RPMI7951 (cell line): ENCODE results near the gene PRRC2B. TPM values are rescaled to one million over a fixed set of nuclear protein-coding genes. Genes with fewer than 3 reads are reported as not detected.
"Not testable (repeated sequence)": the region's sequence is repeated elsewhere in the genome, so short reads cannot be mapped to it uniquely, and the experiment has no call there.

Source experiments
- DNase-seq: peaks from one replicate; pipeline ENCODE4 v3.0.0-alpha.2; 2012; ENCODE audit warnings: low read depth
- total RNA-seq: library from RNA; depleted of rRNA; stranded (reverse); fragments of >200 nt; shearing (Covaris generic); gene quantifications from 2 replicates; pipeline ENCODE4 v1.2.3, GENCODE V29; 2014

Gene PRRC2B
- total RNA-seq, 1 experiment from 2014 or later, result 17.4 TPM

DNA sequence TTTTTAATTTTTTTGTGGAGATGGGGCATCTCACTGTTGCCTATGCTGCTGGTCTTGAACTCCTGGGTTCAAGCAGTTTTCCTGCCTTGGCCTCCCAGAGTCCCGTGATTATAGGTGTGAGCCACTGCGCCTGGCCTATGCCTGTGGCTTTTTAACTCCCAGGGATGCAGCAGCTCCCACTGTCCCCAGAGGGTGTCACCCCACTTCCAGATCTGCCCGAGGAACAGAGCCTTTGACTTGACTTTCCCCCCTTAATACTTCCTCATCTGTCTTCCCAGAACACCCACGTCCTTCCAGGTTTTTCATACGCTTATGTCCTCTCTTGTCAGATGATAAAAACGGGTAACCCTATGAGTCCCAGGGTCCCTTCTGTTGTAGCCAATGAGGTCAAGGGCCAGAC, 7.6 kb upstream of the PRRC2B start:
- no peak for DNase-seq

DNA sequence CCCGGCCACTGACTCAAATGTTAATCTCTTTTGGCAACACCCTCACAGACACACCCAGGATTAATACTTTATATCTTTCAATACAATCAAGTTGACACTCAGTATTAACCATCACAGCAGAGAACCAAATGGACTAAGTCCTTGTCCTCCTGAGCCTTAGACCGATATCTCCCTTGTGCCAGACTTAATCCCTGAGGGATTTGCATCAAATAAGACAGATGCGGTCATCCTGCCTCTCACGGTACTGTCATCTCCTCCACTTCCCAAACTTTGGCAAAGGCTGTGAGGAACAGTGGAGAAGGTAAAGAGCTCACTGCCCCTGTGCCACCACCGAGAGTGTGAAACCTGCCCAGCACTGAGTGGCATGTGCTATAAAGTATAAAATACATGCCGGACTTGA, 6.5 kb upstream of the PRRC2B start:
- DNase-seq, result no peak

DNA sequence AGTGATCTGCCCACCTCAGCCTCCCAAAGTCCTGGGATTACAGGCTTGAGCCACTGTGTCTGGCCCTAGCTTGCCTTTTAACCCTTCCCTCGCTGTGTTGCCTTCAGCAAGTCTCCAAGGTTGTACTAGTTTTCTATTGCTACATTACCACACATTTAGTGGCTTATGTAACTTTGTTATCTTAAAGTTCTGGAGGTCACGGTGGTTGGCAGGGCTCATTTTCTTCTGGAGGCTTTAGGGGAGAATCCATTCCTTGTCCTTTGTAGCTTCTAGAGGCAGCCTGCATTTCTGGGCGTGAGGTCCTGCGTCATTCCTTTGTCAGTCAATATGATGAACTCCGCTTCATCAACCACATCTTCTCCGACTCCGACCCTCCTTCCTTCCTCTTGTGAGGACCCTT, 2.9 kb upstream of the PRRC2B start:
- DNase-seq, result no peak

DNA sequence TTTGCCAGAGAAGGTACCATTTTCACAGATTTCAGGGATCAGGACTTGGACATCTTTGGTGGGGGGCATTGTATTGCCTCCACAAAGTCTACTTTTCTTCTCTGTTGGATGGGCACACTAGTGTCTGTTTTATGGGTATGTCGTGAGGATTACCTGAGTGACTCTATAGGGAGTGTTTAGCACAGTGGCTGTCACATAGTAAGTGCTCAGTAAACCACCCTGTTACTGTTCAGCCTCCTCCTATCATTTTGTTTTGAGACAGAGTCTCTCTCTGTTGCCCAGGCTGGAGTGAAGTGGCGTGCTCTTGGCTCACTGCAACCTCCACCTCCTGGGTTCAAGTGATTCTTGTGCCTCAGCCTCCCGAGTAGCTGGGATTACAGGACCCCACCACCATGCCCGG, 2.4 kb upstream of the PRRC2B start:
- no peak for DNase-seq

DNA sequence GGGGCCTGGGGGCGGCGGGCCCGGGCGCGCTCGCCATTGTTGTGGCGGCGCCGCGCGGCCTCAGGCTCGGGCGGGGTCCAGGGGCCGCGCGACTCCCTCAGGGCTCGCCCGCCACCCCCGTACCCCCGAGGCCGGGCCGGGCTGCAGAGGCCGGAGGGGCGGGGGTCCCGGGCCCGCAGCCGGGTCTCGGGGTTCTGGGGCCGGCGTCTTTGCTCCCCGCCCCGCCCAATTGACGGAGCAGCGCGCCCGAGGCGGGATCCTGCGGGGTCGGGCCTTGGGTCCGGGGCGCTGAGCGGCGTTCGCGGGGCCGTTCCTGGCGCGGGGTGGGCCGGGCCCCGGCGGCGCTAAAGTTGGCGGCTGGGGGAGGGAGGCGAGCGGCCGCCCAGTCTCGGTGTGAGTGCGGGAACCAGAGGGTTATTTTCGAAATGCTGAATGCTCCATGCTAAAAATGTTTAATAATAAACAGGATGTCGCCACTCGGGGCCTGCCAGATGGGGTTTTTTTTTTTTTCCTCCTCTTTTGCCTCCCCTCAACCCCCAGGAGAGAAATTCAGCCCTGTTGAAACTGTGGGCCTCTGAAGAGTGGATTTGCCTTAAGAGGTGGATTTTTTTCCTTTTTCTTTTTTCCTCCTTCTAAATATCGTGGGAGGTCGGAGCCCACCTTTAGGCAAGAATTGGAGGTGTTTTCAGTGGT, 724 bp downstream of the PRRC2B start:
- DNase-seq, result peak; percentile 40

DNA sequence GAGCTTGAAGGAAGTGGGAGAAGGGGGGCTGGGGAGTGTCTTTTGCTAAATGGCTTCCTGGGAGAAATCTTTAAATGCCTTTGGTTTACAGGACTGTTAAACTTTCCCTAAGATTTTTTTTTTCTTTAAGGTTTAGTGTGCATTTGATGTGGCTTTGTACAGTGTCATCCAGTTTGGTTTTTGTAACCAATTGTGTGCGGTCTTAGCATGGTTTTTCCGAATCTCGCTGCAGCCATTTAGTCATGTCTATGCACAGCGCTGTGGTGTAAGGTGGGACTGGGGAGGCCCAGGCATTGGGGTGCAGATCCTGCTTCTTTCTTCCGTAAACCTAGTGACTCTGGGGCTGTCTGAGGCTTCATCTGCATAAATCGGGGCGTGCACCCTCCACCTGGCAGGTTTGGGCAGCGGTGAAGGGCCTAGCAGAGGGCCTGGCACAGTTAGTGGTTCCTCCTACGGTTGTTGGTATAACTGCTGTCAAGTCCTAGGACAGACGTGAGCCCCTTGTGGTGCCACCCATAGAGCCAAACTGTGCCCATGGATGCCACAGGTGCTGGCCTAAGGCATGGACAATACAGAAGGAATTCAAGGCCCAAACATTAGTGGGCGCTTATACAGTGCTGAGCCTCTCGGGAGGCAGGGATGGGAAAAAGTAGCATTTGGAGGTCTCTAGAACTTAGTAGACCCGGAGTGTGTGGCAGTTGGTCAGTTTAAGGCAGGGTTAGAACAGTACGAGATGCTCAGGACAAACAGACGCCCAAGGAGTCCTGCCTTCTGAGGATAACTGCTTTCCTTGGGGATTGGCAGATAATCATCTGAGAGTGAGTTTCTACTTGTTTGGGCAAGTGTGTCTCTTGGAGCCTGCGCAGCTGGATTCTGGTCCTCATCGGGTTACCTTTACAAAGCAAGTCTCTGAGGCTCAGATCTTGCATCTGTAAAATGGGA, 1.5 kb downstream of the PRRC2B start:
- peak; percentile 29 for DNase-seq

DNA sequence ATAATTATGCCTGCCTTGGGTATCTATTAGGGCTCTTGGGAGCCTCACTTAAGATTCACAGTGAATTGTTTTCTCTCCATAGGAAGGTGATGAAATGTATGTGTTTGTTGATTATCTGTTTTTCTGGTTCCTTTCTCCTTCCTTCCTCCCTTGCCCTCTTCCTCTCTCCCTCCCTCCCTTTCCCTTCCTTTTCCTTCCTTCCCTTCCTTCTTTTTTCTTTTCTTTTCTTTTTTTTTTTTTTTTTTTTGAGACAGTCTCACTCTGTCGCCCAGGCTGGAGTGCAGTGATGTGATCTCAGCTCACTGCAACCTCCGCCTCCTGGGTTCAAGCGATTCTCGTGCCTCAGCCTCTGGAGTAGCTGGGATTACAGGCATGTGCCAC, 2.2 kb downstream of the PRRC2B start:
- not testable (repeated sequence) for DNase-seq

DNA sequence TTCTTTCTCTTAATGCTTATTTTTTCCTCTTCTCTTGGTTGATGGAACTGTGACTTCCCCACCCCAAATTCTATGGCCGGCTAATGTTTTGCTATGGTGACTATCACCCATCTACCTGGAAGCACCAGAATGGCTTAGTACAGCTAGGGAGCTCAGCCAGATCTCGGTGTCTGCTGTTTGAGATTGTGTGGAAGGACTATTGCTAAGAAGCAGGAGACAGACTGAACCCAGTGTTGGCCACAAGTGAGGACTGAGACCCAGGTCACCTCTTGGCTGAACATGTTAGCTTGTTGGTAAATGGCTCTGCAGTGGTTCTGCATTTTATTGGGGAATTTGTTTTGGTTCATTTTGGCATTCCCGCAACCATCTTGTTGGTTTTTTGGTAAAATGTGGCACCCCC, 2.7 kb downstream of the PRRC2B start:
- DNase-seq, result no peak

DNA sequence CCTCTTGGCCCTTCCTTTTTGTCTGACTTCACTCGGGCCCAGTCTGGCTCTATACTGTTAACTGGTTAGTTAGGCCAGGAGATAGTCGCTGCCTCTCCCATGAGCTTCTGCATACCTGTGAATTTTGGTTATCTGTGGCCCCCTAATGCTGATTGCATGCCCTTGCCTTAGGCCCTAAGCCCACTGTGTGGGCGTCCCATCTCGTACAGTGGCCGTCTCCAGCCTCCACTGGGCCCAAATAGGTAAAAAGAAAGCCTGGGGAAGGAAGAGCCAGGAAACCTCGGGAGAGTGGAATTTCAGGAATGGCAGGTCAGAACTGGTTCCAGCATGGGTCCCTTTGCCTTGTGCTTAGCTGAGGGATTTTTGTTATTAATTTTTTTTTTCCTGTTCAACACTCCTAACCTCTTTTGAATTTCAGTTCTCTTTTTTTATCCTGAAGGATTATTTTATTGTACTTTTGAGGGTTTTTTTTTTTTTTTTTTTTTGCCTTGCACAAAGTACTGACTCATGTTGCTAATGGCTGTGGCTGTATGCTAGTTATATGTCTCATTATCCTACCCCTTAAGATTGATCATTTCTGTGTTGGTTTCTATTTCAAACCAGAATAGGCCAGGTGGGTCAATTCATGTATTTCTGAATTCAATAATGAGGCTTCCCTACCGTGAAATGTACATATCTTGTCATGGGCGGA, 3.4 kb downstream of the PRRC2B start:
- no peak for DNase-seq

DNA sequence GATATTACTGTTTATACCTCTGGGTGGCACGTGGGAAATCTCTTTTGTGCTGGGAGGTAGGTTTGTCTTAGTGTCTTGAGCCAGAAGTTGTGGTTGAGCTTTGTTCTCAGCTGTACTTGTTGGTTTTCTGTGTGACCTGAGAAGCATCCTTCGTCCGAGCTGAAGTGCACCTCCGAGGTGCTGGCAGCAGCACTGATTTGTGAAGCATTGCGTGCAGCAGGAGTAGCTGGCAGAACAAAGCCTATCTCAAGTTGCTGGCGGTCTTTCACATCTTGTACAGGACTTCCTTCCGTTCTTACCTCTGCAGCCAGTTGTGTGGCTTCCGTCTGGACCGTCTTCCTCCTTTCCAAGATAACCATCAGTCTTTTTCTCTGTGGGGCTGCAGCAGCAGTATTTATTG, 4.3 kb downstream of the PRRC2B start:
- no peak for DNase-seq

DNA sequence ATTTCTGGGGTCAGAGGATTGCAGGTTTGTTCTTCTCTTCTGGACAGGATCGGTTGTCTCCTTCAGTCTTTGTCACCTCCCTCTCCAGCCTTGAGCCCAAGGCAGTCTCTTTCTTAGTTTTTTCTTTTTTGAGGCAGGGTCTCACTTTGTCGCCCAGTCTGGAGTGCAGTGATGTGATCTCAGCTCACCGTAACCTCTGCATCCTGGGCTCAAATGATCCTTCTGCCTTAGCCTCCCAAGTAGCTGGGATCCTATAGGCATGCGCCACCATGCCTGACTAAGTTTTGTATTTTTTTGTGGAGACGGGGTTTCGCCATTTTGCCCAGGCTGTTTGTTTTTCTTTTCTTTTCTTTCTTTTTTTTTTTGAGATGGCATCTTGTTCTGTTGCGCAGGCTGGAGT, 6.1 kb downstream of the PRRC2B start:
- no peak for DNase-seq

DNA sequence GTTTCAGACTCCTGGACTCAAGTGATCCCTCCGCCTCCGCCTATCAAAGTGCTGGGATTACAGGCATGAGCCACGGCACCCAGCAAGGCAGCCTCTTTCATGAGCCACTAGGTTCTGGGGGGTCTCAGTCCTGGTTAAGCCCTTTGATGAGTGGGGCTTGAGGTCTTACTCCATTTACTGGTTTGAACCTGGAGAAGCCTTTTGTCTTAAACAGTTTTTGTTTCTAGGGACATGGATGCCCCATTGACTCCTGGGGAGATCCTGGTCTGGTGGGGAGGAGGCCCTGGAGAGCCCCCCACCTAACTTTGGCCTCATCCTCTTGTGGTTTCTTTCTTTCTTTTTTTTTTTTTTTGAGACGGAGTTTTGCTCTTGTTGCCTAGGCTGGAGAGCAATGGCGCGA, 6.7 kb downstream of the PRRC2B start:
- DNase-seq, result no peak

DNA sequence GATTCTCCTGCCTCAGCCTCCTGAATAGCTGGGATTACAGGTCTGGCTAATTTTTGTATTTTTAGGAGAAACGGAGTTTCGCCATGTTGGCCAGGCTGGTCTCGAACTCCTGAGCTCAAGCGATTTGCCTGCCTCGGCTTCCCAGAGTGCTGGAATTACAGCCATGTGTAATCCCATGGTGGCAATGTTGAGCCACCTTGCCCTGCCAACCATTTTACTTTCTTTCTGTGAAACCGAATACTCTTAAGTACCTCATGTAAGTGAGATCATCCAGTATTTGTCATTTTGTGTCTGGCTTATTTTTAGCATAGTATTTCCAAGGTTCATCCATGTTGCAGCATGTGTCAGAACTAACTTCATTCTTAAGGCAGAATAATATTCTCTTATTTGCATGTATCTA, 8.2 kb downstream of the PRRC2B start:
- DNase-seq, result peak; percentile 60

DNA sequence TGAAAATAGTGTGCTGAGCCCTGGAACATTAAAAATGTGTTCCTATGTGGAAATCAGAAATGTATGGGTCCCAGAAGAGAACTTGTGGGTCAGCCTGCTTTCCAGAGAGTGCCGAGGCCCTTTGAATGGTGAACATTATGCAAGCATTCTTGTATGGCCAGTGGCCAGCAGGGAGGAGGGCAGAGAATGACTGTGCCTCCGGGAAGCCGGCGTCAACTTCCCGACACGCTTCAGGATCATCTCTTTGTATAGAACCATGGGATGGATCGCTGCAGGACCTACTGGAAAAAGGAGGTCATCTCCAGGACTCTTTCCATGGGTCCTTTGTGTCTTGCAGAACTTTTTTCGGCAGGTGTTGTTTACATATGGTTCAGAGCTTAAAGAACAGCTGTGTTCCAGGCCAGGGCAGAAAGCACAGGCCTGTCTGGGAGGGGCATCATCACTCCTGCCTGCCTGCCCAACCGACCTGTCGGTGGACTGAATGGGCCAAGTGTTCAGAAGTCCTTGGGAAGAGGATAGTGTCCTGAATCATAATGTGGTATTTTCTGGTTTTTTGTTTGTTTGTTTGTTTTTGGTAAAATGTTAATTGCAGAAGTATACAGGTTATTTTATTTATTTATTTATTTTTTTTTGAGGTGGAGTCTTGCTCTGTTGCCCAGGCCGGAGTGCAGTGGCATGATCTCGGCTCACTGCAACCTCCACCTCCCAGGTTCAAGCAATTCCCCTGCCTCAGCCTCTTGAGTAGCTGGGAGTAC, 9.0 kb downstream of the PRRC2B start:
- peak; percentile 86 for DNase-seq

DNA sequence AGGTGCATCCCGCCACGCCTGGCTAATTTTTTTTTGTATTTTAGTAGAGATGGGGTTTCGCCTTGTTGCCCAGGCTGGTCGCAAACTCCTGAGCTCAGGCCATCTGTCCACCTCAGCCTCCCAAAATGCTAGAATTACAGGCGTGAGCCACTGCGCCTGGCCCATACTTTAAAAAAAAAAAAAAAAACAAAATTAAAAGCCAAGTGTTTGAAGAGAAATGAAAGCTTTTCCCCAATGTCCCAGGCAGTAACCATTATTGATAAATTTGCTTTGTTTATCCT, 9.5 kb downstream of the PRRC2B start:
- no peak for DNase-seq

DNA sequence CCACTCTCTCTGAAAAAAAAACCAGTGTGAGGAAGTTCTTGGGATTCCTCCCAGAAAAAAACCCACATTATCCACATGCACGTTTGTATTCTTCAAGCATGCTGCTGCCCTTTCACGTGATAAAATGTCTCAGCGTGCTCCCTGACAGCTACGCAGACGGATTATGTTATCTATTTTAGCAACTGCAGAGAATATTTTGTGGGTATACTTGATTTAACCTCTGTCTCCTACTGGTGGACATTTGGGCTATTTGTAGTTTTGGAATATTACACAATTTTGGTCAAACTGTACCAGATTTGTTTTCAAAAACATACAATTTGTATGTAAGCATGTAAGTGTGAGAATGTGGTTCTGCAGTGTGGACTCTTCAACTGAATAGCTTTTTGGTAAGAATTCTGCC, 10.7 kb downstream of the PRRC2B start:
- DNase-seq, result no peak

DNA sequence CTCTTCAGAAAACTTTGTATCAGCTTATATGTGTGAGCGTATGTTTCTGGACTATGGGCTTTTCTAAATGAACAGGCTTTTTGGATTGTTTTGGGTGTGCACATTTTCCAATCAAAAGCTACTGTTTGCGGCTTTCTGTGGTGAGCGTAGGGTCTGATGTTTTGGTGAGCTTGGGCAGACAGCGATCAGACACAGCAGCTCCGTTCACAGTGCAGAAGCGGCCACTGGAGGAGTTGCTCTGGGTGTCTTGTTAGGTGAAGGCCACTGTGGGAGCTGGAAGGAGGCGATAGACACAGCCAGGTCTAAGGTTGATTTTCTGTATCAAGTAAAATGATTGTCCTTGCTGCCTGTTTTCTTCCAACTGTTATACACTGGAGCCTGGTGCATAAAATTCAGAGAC, 11.1 kb downstream of the PRRC2B start:
- no peak for DNase-seq

DNA sequence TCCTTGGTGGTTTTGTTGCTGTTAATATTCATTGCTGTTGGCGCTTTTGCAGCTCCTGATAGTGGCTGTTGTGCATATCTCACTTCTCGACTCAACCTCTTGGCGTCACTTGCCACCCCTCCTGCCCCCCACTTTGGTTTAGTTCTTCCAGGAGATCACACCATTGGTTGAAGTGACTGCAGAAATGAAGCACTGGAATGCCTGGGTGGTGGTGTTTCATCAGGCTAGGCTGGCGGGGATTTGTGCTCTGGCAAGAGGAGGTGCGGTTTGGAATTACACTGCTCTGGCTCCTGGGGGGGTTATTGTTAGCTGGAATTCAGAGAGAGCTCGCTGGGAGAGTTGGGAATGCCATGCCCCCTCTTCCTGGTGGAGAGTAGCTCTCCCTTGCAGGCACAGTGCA, 11.5 kb downstream of the PRRC2B start:
- DNase-seq, result no peak

DNA sequence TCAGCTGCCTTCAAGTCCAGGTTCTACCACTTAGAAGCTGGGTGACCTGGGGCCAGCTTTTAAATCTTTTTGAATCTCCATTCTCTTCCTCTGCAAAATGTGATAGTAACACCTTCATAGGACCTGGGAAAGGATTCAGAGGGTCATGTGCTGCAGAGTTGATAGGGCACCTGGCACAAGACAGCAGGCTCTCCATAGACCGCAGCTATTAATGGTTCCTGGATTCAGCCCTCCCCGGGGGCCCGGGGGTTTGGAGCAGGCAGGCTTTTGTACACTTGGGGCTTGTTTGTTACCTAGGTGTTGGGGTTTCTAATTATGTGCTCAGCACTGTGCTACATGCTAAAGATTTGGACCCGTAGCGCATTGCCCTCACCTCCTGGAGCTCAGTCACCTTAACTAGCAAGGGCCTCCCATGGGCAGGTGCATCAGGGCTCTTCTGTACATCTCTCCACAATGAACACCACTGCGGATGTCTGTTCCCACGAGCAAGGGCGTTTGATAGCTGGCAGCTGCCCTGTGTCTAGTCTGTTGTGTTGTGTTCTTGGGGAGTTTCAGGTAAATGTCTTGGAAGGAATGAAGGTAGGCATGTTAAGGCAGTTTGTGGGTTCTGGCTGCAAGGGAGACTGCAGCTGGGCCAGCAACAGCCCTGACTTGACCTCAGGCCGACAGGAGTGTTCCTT, 12.1 kb downstream of the PRRC2B start:
- no peak for DNase-seq

DNA sequence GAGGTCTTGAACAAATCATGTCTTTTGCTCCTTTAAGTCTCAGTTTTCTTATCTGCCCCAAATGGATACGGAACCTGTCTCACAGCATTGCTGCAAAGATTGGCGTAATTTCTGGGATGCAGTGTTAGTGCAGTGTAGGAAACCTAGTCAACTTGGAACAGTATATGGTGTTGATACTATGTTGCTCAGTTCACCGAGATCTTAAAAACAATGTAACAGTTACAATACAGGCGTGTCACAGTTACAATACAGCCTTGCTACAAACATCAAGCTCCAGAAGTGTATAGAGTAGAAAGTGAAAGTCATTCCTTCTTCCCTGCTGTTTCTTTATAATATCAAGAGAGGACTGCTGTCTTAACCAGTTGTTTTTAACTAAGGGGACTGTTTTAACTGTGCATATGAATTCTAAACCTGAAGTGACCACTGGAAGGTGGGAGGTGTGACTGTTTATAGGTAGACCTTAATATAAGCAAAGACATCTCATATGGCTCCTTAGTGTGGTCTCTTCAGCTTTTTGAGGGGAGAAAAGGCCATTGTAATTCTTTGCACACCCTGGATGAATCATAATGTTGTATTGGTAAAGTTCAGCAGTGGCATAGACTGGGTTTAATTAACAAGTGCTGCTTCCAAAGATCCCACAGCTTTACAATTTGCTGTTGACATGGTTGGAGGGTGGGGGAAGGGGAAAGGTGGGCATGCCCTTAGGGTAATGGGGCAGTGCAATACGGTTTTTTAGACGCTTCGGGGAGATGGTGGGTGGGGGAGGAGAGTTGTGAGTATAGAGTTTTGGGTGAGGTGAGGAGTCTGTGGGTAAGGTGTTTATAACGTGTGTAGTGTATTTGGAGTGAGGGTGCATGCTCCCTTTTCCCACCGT, 12.9 kb downstream of the PRRC2B start:
- DNase-seq, result peak; percentile 27
